Uterine smooth muscle cell (primary cell): ENCODE data around the gene CTNND1. TPM values are rescaled to one million over a fixed set of nuclear protein-coding genes. Genes with fewer than 3 reads are reported as not detected.

Experiments used
- total RNA-seq: library from RNA; depleted of rRNA; stranded (reverse); fragments of >200 nt; gene quantifications from 2 replicates; pipeline ENCODE4 v1.2.3, GENCODE V29; 2014

Gene CTNND1, protein sequence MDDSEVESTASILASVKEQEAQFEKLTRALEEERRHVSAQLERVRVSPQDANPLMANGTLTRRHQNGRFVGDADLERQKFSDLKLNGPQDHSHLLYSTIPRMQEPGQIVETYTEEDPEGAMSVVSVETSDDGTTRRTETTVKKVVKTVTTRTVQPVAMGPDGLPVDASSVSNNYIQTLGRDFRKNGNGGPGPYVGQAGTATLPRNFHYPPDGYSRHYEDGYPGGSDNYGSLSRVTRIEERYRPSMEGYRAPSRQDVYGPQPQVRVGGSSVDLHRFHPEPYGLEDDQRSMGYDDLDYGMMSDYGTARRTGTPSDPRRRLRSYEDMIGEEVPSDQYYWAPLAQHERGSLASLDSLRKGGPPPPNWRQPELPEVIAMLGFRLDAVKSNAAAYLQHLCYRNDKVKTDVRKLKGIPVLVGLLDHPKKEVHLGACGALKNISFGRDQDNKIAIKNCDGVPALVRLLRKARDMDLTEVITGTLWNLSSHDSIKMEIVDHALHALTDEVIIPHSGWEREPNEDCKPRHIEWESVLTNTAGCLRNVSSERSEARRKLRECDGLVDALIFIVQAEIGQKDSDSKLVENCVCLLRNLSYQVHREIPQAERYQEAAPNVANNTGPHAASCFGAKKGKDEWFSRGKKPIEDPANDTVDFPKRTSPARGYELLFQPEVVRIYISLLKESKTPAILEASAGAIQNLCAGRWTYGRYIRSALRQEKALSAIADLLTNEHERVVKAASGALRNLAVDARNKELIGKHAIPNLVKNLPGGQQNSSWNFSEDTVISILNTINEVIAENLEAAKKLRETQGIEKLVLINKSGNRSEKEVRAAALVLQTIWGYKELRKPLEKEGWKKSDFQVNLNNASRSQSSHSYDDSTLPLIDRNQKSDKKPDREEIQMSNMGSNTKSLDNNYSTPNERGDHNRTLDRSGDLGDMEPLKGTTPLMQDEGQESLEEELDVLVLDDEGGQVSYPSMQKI
- total RNA-seq, result 87.6 and 93.8 TPM in 2 replicates

DNA sequence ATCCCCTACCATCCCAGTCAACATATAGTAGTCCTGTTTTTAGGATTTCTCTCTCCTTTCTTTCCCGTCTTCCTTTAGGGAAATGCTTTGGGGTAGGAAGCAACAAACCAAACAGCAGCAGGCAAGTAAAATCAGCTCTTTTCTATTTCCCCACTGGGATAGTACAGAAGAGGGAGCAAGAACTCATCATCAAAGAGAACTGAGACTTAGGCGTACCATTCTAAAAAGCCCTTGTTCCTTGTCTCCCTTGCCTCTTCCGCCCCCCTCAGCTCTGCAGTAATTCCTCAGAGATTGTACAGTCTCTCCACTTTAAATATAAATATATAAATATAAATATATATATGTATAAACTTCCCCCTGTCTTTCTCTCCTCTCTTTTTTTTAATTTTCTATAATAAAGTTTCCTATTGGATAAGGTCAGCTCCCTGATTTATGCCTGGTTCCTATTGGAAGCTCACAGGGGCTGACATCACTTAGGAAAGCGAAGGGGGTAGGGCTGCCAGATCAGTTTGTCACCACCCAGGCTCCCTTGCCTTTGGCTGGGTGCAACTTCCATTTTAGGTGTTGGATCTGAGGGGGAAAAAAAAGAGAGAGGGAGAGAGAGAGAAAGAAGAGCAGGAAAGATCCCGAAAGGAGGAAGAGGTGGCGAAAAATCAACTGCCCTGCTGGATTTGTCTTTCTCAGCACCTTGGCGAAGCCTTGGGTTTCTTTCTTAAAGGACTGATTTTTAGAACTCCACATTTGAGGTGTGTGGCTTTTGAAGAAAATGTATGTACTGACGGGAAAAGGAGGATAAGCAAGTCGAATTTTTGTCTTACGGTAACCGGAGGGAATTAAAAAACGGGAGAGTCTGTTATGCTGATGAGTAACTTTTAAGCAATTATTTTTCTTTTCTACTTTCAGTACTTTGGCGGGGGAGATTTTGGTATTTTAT is at the start of gene CTNND1:
Gene CTNND1, plus strand, starts transcription at position 502 of the 934 bp plus-strand sequence. CDS start 29,677 bp downstream, outside the sequence.

DNA sequence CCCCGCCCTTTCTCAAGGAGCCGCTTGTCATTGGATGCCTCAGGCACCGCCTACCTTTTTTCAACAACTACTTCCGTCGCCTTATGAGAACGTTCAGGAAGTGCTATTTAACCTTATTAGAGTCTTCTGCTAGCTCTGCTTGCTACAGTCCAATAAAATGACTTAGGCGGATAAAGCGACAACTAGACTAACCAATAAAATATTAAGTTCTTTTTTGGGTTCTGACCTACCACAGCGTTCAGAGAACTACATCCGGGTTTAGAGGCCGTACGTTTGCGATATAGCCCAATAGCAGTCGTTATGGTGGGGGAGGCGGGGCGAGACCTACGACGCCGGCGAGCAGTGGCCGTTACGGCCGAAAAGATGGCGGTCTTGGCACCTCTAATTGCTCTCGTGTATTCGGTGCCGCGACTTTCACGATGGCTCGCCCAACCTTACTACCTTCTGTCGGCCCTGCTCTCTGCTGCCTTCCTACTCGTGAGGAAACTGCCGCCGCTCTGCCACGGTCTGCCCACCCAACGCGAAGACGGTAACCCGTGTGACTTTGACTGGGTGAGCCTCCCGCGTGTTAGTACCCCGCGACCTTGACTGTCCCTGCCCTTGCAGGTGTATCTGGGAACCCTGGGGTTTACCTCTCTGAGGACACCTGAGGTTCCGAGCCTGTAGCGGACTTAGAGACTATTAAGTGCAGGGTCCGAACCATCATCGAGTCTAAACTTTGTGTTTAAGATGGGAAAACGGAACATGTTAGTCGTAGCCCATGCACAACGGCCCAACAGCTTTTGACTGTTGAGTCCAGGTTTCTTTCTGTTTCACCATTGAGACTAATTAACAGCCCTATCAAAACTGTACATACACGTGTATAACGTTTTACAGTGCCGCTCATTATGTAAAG is 49.1 kb upstream of the CTNND1 start, which contains the start of gene TMX2:
Gene TMX2, plus strand, starts transcription at position 338 of the 895 bp plus-strand sequence. Its CDS starts 26 bp downstream, at position 364.

DNA sequence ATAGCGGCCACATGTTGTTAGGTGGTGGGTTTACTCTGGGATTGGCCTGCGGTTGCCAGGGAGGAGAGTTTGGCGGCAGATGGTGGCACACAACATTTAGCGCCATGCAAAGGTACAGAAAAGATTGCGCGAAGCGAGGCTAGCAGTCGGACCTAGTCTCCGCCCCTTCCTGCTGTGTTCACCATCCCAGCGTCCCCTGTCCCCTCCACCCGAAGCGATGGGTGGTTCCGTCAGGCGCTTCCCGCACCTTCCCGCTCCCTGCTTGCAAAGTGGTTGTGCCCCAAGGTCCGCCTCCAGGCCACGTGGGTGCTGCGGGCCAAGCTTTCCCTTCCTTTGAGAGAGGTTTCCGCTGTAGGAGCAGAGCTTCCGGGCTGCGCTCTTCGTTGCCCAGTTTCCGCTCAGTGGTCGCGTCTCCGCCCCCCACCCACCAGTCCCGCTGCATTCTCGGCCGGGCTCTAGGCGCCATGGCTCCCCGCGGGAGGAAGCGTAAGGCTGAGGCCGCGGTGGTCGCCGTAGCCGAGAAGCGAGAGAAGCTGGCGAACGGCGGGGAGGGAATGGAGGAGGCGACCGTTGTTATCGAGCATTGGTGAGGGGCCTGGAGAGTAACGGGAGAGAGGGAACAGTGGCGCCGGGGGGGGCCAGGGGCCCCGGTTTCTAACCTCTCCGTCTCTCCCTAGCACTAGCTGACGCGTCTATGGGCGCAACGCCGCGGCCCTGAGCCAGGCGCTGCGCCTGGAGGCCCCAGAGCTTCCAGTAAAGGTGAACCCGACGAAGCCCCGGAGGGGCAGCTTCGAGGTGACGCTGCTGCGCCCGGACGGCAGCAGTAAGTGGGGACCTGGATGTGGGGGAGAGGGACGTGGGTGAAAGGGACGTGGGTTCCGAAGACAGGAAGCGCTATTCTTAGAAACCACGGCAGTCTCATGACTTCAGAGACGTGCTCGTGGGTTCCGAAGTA is 20.2 kb upstream of the CTNND1 start, which contains the start of gene SELENOH:
Gene SELENOH, plus strand, starts transcription at position 360 of the 955 bp plus-strand sequence. Its CDS starts 105 bp downstream, at position 465.

DNA sequence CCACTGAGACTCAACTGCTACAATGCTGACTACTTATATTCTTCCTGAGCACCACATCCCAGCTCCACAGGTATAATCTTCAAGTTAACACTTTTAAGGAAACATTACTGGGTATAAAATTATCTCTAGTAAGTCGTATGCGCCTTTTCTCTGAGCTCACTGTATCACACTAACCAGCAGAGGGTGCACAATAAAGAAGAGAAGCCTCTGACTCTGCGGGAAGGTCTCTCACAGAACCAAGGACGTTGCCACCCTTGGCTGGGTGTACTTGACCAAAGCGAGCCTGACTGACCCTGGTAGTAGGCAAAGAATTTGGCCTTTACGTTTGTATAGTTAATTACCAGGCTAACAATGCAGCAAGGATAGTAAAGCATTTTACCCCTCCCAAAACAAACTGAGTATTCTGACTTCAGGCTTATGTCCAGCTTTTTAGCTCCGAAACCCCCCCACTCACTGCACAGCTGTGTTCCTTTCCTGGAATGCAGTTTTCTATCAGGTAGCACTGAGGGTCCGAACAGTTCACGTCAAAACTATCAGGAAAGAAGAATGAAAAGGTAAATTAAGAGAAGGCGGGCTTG is 9.8 kb upstream of the CTNND1 start, which contains the start of gene BTBD18:
Gene BTBD18, minus strand, starts transcription at position 144 of the 578 bp plus-strand sequence. CDS start 631 bp downstream, outside the sequence.

Other genes with a start within 250 kb of the CTNND1 start
- gene SLC43A1, start 246.1 kb upstream of the CTNND1 start, total RNA-seq, result 18.0 and 22.5 TPM in 2 replicates
- gene TIMM10, start 231.0 kb upstream of the CTNND1 start, total RNA-seq, result 47.5 and 65.8 TPM in 2 replicates
- gene SMTNL1, start 224.2 kb upstream of the CTNND1 start, total RNA-seq, result not detected in 2 replicates
- gene UBE2L6, start 194.1 kb upstream of the CTNND1 start, total RNA-seq, result 36.4 and 50.7 TPM in 2 replicates
- 4.3 and 9.6 TPM in 2 replicates for gene SERPING1, start 164.1 kb upstream of the CTNND1 start, total RNA-seq
- 0.66 and 1.6 TPM in 2 replicates for gene YPEL4, start 111.9 kb upstream of the CTNND1 start, total RNA-seq
- 16.4 and 21.9 TPM in 2 replicates for gene CLP1, start 104.0 kb upstream of the CTNND1 start, total RNA-seq
- 26.9 and 29.2 TPM in 2 replicates for gene ZDHHC5, start 93.7 kb upstream of the CTNND1 start, total RNA-seq
- 13.5 and 14.8 TPM in 2 replicates for gene MED19, start 49.6 kb upstream of the CTNND1 start, total RNA-seq
- 50.0 and 65.7 TPM in 2 replicates for gene TMX2, start 49.2 kb upstream of the CTNND1 start, total RNA-seq
- 94.1 and 131 TPM in 2 replicates for gene SELENOH, start 20.3 kb upstream of the CTNND1 start, total RNA-seq
- not detected in 2 replicates for gene BTBD18, start 10.0 kb upstream of the CTNND1 start, total RNA-seq